GM10847 (cell line): ENCODE results near the gene CDC42EP1.

Source experiments
- POLR2A ChIP-seq: IDR thresholded peaks from 2 replicates; pipeline ENCODE4 v1.6.1; 2011; ENCODE audit not compliant: insufficient read length; ENCODE audit errors: extremely low read depth

Gene CDC42EP1

GRCh38 chr22:37566903-37567798, 6.9 kb downstream of the CDC42EP1 start:
- no peak for TF ChIP-seq POLR2A

GRCh38 chr22:37568012-37568411, 7.7 kb downstream of the CDC42EP1 start:
- no peak for TF ChIP-seq POLR2A

GRCh38 chr22:37568448-37569008, 8.2 kb downstream of the CDC42EP1 start:
- no peak for TF ChIP-seq POLR2A

- TF ChIP-seq POLR2A = no peak
Measured at GRCh38 chr22:37569009-37569920, 9.0 kb downstream of the CDC42EP1 start.

- no peak for TF ChIP-seq POLR2A
Measured at GRCh38 chr22:37569921-37570660, 9.8 kb downstream of the CDC42EP1 start.

GRCh38 chr22:37570661-37570976, 10.3 kb downstream of the CDC42EP1 start:
- no peak for TF ChIP-seq POLR2A

GRCh38 chr22:37571258-37571991, 11.1 kb downstream of the CDC42EP1 start:
- TF ChIP-seq POLR2A = no peak

GRCh38 chr22:37571992-37572373, 11.7 kb downstream of the CDC42EP1 start:
- no peak for TF ChIP-seq POLR2A

GRCh38 chr22:37575490-37576003, 15.3 kb downstream of the CDC42EP1 start:
- no peak for TF ChIP-seq POLR2A

GRCh38 chr22:37578002-37578401, 17.7 kb downstream of the CDC42EP1 start:
- no peak for TF ChIP-seq POLR2A

- TF ChIP-seq POLR2A = no peak
Measured at GRCh38 chr22:37581504-37581903, 21.2 kb downstream of the CDC42EP1 start.

GRCh38 chr22:37582526-37582925, 22.2 kb downstream of the CDC42EP1 start:
- TF ChIP-seq POLR2A = no peak

- TF ChIP-seq POLR2A = no peak
Measured at GRCh38 chr22:37588546-37589215, 28.4 kb downstream of the CDC42EP1 start.

GRCh38 chr22:37589636-37590035, 29.4 kb downstream of the CDC42EP1 start:
- TF ChIP-seq POLR2A = no peak

- no peak for TF ChIP-seq POLR2A
Measured at GRCh38 chr22:37591823-37592404, 31.6 kb downstream of the CDC42EP1 start.
